ENCODE measurements around the gene DNAH5.

The DNAH5 gene

DNA sequence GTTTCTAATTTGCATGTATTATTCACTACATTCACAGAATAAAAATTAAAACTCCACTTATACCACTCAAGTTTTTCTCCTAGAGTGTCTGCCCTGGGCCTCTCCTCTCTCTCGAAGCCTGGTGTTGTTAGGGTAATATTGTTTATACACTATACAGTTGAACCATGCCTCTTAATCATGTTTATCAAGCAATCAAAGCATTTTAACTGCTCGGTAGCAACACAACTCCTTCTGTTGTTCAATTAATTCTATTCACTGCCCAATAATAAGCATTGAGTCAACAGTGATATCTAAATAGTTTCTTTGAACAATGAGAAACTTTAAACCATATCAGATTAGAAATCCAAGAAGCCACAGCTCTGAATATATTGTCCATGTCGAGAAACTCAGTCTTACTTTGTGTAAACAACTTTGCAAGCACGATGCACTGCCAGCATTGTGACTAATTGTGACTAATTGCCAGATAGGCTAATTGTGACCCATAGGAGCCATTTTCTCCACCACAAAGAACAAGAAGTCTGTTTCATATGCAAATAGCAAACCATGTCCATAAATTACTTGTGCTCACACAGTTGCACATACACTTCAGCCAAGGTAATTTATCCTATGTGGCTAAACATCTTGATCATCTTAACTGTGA lies at the start of gene DNAH5:
Gene DNAH5 (minus strand): TSS at position 129 of the 640 bp plus-strand sequence. CDS start 250 bp downstream, outside the sequence.
- in situ Hi-C loops (cut with MboI; ENCODE audit: low sequenced_read_pairs), result no loop called here

DNA sequence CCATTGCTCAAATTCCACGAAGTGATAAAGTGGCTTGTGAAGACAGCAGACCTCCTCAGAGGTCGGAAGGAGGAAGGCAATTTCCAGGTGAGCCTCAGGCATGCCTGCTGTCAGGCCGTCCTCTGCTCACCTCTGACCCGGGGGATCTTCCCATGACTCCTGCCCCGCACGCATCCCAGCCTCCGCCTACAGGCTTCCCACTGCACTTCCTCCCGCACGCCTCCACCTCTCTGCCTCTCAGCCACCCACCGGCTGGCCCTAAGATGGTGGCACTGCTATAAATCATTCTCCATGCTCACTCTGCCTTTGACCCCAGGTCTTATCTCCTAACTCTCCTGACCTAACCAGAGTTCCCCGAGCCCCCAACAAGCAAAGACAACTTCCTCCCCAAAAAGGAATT lies 49.4 kb upstream of the DNAH5 start:
- in situ Hi-C loops (cut with MboI; ENCODE audit: low sequenced_read_pairs), result loop anchor here (25.0 kb wide), 2 partner anchors 643 to 1018 kb away; no protein-coding TSS in a partner anchor

DNA sequence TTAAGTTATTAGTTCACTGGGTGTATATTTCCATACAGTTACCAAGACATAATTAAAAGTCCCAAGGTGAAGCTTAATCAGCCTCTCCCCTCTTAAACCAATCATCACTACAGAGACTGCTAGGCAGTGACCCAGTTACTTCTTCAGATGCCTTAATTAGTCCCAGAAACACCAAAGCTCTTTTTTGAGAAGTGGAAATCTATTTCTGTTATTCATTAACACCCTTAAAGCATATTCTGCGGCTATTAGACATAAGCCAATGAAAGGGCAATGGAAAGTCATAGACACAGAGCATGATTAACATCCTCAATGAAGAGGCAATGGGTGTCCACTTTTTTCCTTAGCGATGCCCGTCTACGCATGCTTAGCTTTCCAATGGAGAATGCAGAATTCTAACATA lies 48.3 kb upstream of the DNAH5 start:
- in situ Hi-C loops (cut with MboI; ENCODE audit: low sequenced_read_pairs), result loop anchor here (25.0 kb wide), 2 partner anchors 645 to 1020 kb away; no protein-coding TSS in a partner anchor

- in situ Hi-C loops (cut with MboI; ENCODE audit: low sequenced_read_pairs), result loop anchor here (25.0 kb wide), 2 partner anchors 646 to 1021 kb away; no protein-coding TSS in a partner anchor
These were observed 46.9 kb upstream of the DNAH5 start for GRCh38 chr5:13991365-13991764.

- in situ Hi-C loops (cut with MboI; ENCODE audit: low sequenced_read_pairs), result loop anchor here (25.0 kb wide), 2 partner anchors 646 to 1021 kb away; no protein-coding TSS in a partner anchor
These were observed 46.4 kb upstream of the DNAH5 start for GRCh38 chr5:13990896-13991295.

- in situ Hi-C loops (cut with MboI; ENCODE audit: low sequenced_read_pairs), result loop anchor here (25.0 kb wide), 2 partner anchors 647 to 1022 kb away; no protein-coding TSS in a partner anchor
These were observed 45.3 kb upstream of the DNAH5 start for GRCh38 chr5:13989832-13990231.

GRCh38 chr5:13987843-13988464 lies 43.5 kb upstream of the DNAH5 start:
- in situ Hi-C loops (cut with MboI; ENCODE audit: low sequenced_read_pairs), result loop anchor here (25.0 kb wide), 2 partner anchors 649 to 1024 kb away; no protein-coding TSS in a partner anchor

- in situ Hi-C loops (cut with MboI; ENCODE audit: low sequenced_read_pairs), result loop anchor here (25.0 kb wide), 2 partner anchors 651 to 1026 kb away; no protein-coding TSS in a partner anchor
These were observed 41.4 kb upstream of the DNAH5 start for GRCh38 chr5:13985731-13986418.

DNA sequence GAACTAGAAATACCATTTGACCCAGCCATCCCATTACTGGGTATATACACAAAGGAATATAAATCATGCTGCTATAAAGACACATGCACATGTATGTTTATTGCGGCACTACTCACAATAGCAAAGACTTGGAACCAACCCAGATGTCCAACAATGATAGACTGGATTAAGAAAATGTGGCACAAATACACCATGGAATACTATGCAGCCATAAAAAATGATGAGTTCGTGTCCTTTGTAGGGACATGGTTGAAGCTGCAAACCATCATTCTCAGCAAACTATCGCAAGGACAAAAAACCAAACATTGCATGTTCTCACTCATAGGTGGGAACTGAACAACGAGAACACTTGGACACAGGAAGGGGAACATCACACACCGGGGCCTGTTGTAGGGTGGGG lies 40.4 kb upstream of the DNAH5 start:
- in situ Hi-C loops (cut with MboI; ENCODE audit: low sequenced_read_pairs), result loop anchor here (25.0 kb wide), 2 partner anchors 652 to 1027 kb away; no protein-coding TSS in a partner anchor

- in situ Hi-C loops (cut with MboI; ENCODE audit: low sequenced_read_pairs), result loop anchor here (25.0 kb wide), 2 partner anchors 660 to 1035 kb away; no protein-coding TSS in a partner anchor
These were observed 32.7 kb upstream of the DNAH5 start for GRCh38 chr5:13976867-13977830.

- in situ Hi-C loops (cut with MboI; ENCODE audit: low sequenced_read_pairs), result loop anchor here (25.0 kb wide), 2 partner anchors 661 to 1036 kb away; no protein-coding TSS in a partner anchor
These were observed 31.7 kb upstream of the DNAH5 start for GRCh38 chr5:13976223-13976622.

DNA sequence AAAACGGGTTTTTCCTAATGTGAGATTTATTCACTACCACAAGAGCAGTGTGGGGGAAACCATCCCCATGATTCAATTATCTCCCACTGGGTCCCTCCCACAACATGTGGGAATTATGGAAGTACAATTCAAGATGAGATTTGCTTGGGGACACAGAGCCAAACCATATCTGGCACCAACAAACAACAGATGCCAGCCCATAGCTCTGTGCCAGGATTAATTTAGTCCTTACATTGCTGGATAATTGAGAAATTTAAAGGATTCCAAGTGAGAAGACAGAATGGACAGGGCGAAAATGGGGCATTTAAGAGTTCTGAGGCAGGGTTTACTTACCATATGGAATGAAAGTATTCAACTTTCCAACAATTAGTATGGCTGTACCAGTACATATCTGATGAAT lies 30.8 kb upstream of the DNAH5 start:
- in situ Hi-C loops (cut with MboI; ENCODE audit: low sequenced_read_pairs), result loop anchor here (25.0 kb wide), 2 partner anchors 662 to 1037 kb away; no protein-coding TSS in a partner anchor

DNA sequence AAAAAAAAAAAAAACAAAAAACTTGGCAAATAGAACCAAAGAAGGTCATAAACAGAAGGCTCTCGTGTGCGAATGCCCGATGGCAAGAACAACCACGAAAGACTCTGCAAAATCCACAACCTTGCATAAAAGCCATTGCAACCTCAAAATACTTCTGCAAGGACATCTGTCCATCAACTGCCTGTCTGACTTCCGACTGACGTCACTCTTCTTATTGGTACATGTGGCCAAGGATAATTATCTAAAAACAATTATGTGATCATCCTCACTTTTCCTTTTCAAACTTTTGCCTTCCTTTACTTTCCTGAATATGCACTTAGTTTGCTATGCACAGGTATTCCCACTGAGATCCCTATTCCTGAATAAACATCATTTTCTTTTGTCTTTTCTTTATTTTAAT lies 29.2 kb upstream of the DNAH5 start:
- in situ Hi-C loops (cut with MboI; ENCODE audit: low sequenced_read_pairs), result no loop called here

DNA sequence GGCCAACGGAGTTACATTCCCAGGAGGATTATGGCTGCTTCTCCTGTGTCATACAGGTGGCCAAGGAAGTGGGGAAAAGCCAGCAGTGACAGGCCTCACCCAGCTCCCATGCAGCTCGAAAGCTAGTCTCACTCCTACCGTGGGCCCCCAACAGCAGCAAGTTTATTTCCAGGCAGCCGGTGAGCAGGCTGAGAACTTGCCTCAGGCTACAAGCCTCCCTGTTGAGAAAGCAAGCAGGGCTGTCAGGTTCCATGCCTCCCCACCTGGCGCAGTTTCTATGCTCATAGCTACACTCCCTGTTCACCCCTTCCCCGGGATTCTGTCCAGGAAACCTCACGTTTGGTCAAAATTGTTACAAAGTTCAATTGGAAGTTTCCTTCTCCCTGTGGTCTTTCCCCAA lies 27.5 kb upstream of the DNAH5 start:
- in situ Hi-C loops (cut with MboI; ENCODE audit: low sequenced_read_pairs), result no loop called here

GRCh38 chr5:13957032-13957645 lies 12.7 kb upstream of the DNAH5 start:
- in situ Hi-C loops (cut with MboI; ENCODE audit: low sequenced_read_pairs), result no loop called here

DNA sequence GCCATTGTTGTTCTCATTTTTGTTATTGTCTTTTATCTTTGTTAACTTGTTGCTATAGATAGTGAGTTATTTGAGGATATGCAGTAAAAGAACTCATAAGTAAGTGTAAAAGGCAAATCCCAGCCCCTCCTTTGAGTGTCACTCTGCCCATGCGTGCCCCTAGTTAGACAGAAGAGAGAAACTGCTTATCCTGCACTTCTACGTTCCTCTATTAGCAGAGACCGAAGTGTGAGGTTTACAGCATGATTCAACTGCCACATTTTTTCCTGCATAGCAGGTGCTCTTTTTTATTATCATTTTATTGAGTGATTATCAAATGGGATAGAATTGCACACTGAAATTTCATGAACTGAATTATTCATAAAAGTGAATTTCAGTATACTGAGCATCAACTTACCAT lies 12.0 kb upstream of the DNAH5 start:
- in situ Hi-C loops (cut with MboI; ENCODE audit: low sequenced_read_pairs), result no loop called here

- in situ Hi-C loops (cut with MboI; ENCODE audit: low sequenced_read_pairs), result no loop called here
These were observed 11.4 kb upstream of the DNAH5 start for GRCh38 chr5:13955896-13956295.

GRCh38 chr5:13946111-13946510 lies 1.6 kb upstream of the DNAH5 start:
- in situ Hi-C loops (cut with MboI; ENCODE audit: low sequenced_read_pairs), result no loop called here

GRCh38 chr5:13945271-13945670 lies 783 bp upstream of the DNAH5 start:
- in situ Hi-C loops (cut with MboI; ENCODE audit: low sequenced_read_pairs), result no loop called here

- in situ Hi-C loops (cut with MboI; ENCODE audit: low sequenced_read_pairs), result no loop called here
These were observed 812 bp downstream of the DNAH5 start for GRCh38 chr5:13943676-13944075.

All from HL-60/S4 (cell line).